HCT116 (cell line): ENCODE results near the gene BMAL1. TPM values are rescaled to one million over a fixed set of nuclear protein-coding genes. Genes with fewer than 3 reads are reported as not detected.

Source experiments
- ATAC-seq: fragments of 200-7000 bp; cut with Tn5 transposase; 2 replicates; pipeline ENCODE4 v1.9.1; 2020; ENCODE audit warnings: mild to moderate bottlenecking, moderate library complexity
- BruUV-seq: library from RNA; stranded (reverse); fragments of 400-500 nt; replicated peaks from 2 replicates; lab custom pipeline; 2021; lab: Mats Ljungman, UMichigan
- CTCF ChIA-PET: fragments of 300-600 bp; sonication (Branson Sonifier 250); formaldehyde crosslinking; loops from one replicate; lab custom pipeline; 2021; ENCODE audit warnings: antibody characterized with exemption; lab: Charles Lee
- POLR2A ChIA-PET: fragments of 300-600, 350-600 bp; sonication (Branson Sonifier 250); formaldehyde crosslinking; loops from one replicate; lab custom pipeline; 2021; ENCODE audit warnings: antibody characterized with exemption; lab: Charles Lee
- RAD21 ChIA-PET, 2 experiments: fragments of 300-600 bp; sonication (Branson Sonifier 250); formaldehyde crosslinking; loops; one replicate each; lab custom pipeline; 2023; ENCODE audit warnings: low total read pairs in 2 of 2; ENCODE audit not compliant: uncharacterized antibody in 2 of 2, unreplicated experiment in 2 of 2, low non-redundant PET in 1 of 2; lab: Charles Lee
- DNase-seq: peaks from one replicate; pipeline ENCODE4 v3.0.0-alpha.2; 2010; ENCODE audit warnings: low read depth, low spot score
- H2AFZ ChIP-seq: fragments of 200-600 bp; shearing (Covaris generic), sonication (generic); 2 replicates; pipeline ENCODE4 v1.6.1; 2017; ENCODE audit warnings: low read depth, mixed run types, mixed read lengths, antibody characterized with exemption, low read length; ENCODE audit not compliant: poor library complexity, severe bottlenecking
- H3K27ac ChIP-seq: 2 replicates; pipeline ENCODE4 v1.5.1; 2012; ENCODE audit warnings: low read depth, low read length
- H3K27me3 ChIP-seq: fragments of 200-600 bp; sonication (generic); 2 replicates; pipeline ENCODE4 v1.6.1; 2016; ENCODE audit warnings: mixed run types, low read length, mixed read lengths; ENCODE audit not compliant: insufficient read depth
- H3K36me3 ChIP-seq, 2 experiments: fragments of 200-500 bp in 1 of 2; fragments of 200-600 bp in 1 of 2; sonication (Bioruptor generic) in 1 of 2; sonication (generic) in 1 of 2; 2 replicates each; pipeline versions ENCODE4 v1.5.1 to v1.6.1; 2014 to 2016; ENCODE audit warnings: low read length in 2 of 2, inconsistent platforms in 1 of 2, mixed read lengths in 1 of 2, mixed run types in 1 of 2; ENCODE audit not compliant: insufficient read depth in 2 of 2, control insufficient read depth in 1 of 2
- H3K4me1 ChIP-seq, 2 experiments: fragments of 200-600 bp in 1 of 2; sonication (generic) in 1 of 2; 2 replicates each; pipeline versions ENCODE4 v1.5.1 to v1.6.1; 2012 to 2017; ENCODE audit warnings: low read length in 2 of 2, inconsistent platforms in 1 of 2, mild to moderate bottlenecking in 1 of 2, mixed read lengths in 1 of 2, mixed run types in 1 of 2, moderate library complexity in 1 of 2; ENCODE audit not compliant: insufficient read depth in 2 of 2, control insufficient read depth in 1 of 2
- H3K4me2 ChIP-seq: fragments of 200-600 bp; sonication (generic); 2 replicates; pipeline ENCODE4 v1.6.1; 2017; ENCODE audit warnings: mixed run types, low read length, mixed read lengths
- H3K4me3 ChIP-seq, 2 experiments: fragments of 200-600 bp in 1 of 2; sonication (generic) in 1 of 2; replicated peaks in 1 of 2; 2 replicates each; pipeline ENCODE4 v1.5.1; 2011 to 2016; ENCODE audit warnings: low read length in 2 of 2, control low read depth in 1 of 2, low read depth in 1 of 2, mild to moderate bottlenecking in 1 of 2, mixed read lengths in 1 of 2, mixed run types in 1 of 2
- H3K79me2 ChIP-seq: fragments of 200-600 bp; sonication (generic); 2 replicates; pipeline ENCODE4 v1.6.1; 2017; ENCODE audit warnings: mild to moderate bottlenecking, mixed run types, low read length, moderate library complexity, mixed read lengths; ENCODE audit not compliant: insufficient read depth
- H3K9ac ChIP-seq: fragments of 200-600 bp; sonication (generic); 2 replicates; pipeline ENCODE4 v1.6.1; 2016; ENCODE audit warnings: low read length, mixed read lengths
- H3K9me2 ChIP-seq: fragments of 200-600 bp; sonication (generic), shearing (Covaris generic); 2 replicates; pipeline ENCODE4 v1.6.1; 2017; ENCODE audit warnings: mixed run types, mild to moderate bottlenecking, moderate library complexity; ENCODE audit not compliant: insufficient read depth
- H3K9me3 ChIP-seq, 2 experiments: fragments of 200-500 bp in 1 of 2; fragments of 200-600 bp in 1 of 2; sonication (Bioruptor generic) in 1 of 2; sonication (generic) in 1 of 2; 2 replicates each; pipeline ENCODE4 v1.6.1; 2014 to 2017; ENCODE audit warnings: low read length in 2 of 2, mixed read lengths in 2 of 2, inconsistent platforms in 1 of 2, low read depth in 1 of 2, mild to moderate bottlenecking in 1 of 2, mixed run types in 1 of 2, moderate library complexity in 1 of 2; ENCODE audit not compliant: control insufficient read depth in 1 of 2, insufficient read depth in 1 of 2
- H4K20me1 ChIP-seq: fragments of 200-600 bp; sonication (generic), shearing (Covaris generic); 2 replicates; pipeline ENCODE4 v1.6.1; 2017; ENCODE audit warnings: mixed run types, mild to moderate bottlenecking, moderate library complexity; ENCODE audit not compliant: insufficient read depth
- EZH2phosphoT487 ChIP-seq: fragments of 200-600 bp; IDR thresholded peaks from 2 replicates; pipeline ENCODE4 v1.6.1; 2018; ENCODE audit warnings: antibody characterized with exemption, borderline replicate concordance
- FOSL1 ChIP-seq: IDR thresholded peaks from 2 replicates; pipeline ENCODE4 v1.6.1; 2012; ENCODE audit warnings: low read depth
- POLR2AphosphoS5 ChIP-seq: IDR thresholded peaks from 2 replicates; pipeline ENCODE4 v1.6.1; 2011; ENCODE audit warnings: mild to moderate bottlenecking, low read depth, low read length, moderate library complexity
- SIN3A ChIP-seq: IDR thresholded peaks from 2 replicates; pipeline ENCODE4 v1.6.1; 2012; ENCODE audit warnings: low read depth
- SRF ChIP-seq: IDR thresholded peaks from 2 replicates; pipeline ENCODE4 v1.6.1; 2012; ENCODE audit warnings: low read depth
- TCF7L2 ChIP-seq: IDR thresholded peaks from 2 replicates; pipeline ENCODE4 v1.7.0; 2011; ENCODE audit warnings: borderline replicate concordance, inconsistent platforms; ENCODE audit not compliant: insufficient read depth, insufficient read length; ENCODE audit errors: extremely low read depth
- intact Hi-C: fragments of 100-400 bp; cut with micrococcal nuclease; formaldehyde crosslinking; loops from 2 replicates; pipeline ENCODE4 v1.10.0; 2022
- total RNA-seq: library from RNA; stranded (reverse); gene quantifications from one replicate; pipeline ENCODE4 v1.2.1, GENCODE V29; 2021; ENCODE audit not compliant: unreplicated experiment
- TF ChIP-seq, protein P1 (sequence below): IDR thresholded peaks from 2 replicates; pipeline ENCODE4 v1.6.1; 2012
- TF ChIP-seq, protein P2 (sequence below), 3 experiments: fragments of 200-600 bp in 1 of 3; sonication (generic) in 1 of 3; IDR thresholded peaks in 2 of 3; conservative IDR thresholded peaks in 1 of 3; 2 replicates each; pipeline ENCODE4 v1.5.1; 2012 to 2017; ENCODE audit warnings: low read depth in 2 of 3, low read length in 2 of 3, antibody characterized with exemption in 1 of 3, borderline replicate concordance in 1 of 3, control low read depth in 1 of 3, mild to moderate bottlenecking in 1 of 3, mixed read lengths in 1 of 3, mixed run types in 1 of 3, moderate library complexity in 1 of 3; ENCODE audit not compliant: insufficient read depth in 1 of 3

Gene BMAL1
- total RNA-seq, 1 experiment from 2014 or later = 17.6 TPM

DNA sequence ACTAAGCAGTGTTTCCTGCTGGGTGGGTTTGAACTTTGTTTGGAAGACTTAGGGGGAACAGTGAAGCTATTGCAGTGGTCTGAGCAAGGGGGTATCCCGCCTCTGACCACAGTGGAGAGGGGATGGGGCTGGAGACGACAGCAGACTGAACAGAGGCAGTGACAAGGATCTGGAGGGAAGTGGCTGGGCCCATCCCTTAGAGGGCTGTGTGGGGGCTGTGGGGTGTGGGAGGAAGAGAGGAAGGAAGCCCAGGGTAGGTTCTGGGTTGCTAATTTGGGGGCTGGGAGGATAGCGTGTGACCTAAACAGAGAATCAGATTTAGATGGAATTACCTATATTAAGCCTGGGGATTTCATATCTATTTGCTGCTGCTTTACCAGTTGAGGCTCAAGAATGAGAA lies 70.7 kb downstream of the BMAL1 start:
- no TSS peak for BruUV-seq
- Histone ChIP-seq H2AFZ (no peak overlapping the region), H3K27me3 (no peaks in the 10 kb centered on the region), H3K27ac (no peak overlapping the region), H3K79me2 (no peaks in the 10 kb centered on the region), H3K36me3 (no peaks in the 10 kb centered on the region), H3K4me2 (no peak overlapping the region), H3K4me1 (0 out of 4 replicates have a peak, but pooled peaks cover 0 to 6% of the 10 kb centered on the region in 2 experiments)
- POLR2A ChIA-PET = no interaction called here
- DNase-seq = no peak
- no peak for TF ChIP-seq POLR2AphosphoS5
- TF ChIP-seq, protein P1, sequence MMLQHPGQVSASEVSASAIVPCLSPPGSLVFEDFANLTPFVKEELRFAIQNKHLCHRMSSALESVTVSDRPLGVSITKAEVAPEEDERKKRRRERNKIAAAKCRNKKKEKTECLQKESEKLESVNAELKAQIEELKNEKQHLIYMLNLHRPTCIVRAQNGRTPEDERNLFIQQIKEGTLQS = no peak
- no peak for TF ChIP-seq FOSL1
- TF ChIP-seq, all 23 proteins: peak for 0
- ChIA-PET CTCF (no interaction called here), RAD21 (no interaction called here)
- Histone ChIP-seq H3K9me3 (no peaks in the 10 kb centered on the region), H4K20me1 (no peaks in the 10 kb centered on the region), H3K9me2 (no peaks in the 10 kb centered on the region), H3K4me3 (no peak overlapping the region), H3K9ac (no peak overlapping the region)
- intact Hi-C loops = no loop called here
- no peak for ATAC-seq

DNA sequence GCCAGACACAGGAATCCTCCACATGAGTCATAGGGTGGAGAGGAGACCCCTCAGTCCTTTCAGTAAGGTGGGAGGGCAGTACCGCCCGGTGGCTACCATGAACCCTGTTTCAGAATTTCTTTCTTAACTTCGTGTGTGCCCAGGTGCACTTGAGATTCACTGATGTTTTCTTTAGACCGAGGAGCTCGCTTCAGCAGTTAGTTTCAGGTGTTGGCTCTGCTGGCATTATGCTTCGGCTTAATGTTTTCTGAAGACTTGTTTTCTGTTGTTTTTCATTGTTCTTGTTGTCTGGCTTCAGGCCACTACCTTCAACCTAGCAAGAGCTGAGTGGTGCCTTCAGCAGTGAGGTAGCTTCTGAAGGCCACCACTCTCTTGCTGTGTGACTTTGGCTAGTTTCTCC lies 71.5 kb downstream of the BMAL1 start:
- Histone ChIP-seq H3K79me2 (no peaks in the 10 kb centered on the region), H3K4me2 (no peak overlapping the region), H3K27me3 (no peaks in the 10 kb centered on the region), H2AFZ (no peak overlapping the region), H3K9me2 (no peaks in the 10 kb centered on the region), H3K27ac (no peak overlapping the region), H3K4me3 (no peak overlapping the region), H3K9ac (no peak overlapping the region), H3K4me1 (0 out of 4 replicates have a peak, but pooled peaks cover 0 to 6% of the 10 kb centered on the region in 2 experiments), H3K9me3 (no peaks in the 10 kb centered on the region), H4K20me1 (no peaks in the 10 kb centered on the region), H3K36me3 (no peaks in the 10 kb centered on the region)
- RAD21 ChIA-PET = no interaction called here
- ATAC-seq = no peak
- intact Hi-C loops = no loop called here
- DNase-seq = no peak
- BruUV-seq = no TSS peak
- TF ChIP-seq TCF7L2 (no peak), SIN3A (no peak), SRF (no peak), EZH2phosphoT487 (no peak)
- TF ChIP-seq, protein P2, sequence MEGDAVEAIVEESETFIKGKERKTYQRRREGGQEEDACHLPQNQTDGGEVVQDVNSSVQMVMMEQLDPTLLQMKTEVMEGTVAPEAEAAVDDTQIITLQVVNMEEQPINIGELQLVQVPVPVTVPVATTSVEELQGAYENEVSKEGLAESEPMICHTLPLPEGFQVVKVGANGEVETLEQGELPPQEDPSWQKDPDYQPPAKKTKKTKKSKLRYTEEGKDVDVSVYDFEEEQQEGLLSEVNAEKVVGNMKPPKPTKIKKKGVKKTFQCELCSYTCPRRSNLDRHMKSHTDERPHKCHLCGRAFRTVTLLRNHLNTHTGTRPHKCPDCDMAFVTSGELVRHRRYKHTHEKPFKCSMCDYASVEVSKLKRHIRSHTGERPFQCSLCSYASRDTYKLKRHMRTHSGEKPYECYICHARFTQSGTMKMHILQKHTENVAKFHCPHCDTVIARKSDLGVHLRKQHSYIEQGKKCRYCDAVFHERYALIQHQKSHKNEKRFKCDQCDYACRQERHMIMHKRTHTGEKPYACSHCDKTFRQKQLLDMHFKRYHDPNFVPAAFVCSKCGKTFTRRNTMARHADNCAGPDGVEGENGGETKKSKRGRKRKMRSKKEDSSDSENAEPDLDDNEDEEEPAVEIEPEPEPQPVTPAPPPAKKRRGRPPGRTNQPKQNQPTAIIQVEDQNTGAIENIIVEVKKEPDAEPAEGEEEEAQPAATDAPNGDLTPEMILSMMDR (IDR thresholded peaks at IDR 0.05 in 2 of 3, conservative IDR thresholded peaks at IDR 0.05 in 1 of 3; ENCODE audit: borderline replicate concordance in 1 of 3, insufficient read depth in 1 of 3, low read depth in 2 of 3, low read length in 2 of 3) = no peak
- POLR2A ChIA-PET = interaction anchor here (1.1 kb wide), 1 partner anchor 11 kb away, joined by 3 read pairs; no protein-coding TSS in a partner anchor
- CTCF ChIA-PET = interaction anchor here (1.9 to 2.0 kb wide), 2 partner anchors 14 to 36 kb away, joined by 4 to 5 read pairs; no protein-coding TSS in a partner anchor
